Endothelial cell of umbilical vein (primary cell): ENCODE measurements around the gene LMO7. TPM values are rescaled to one million over a fixed set of nuclear protein-coding genes. Genes with fewer than 3 reads are reported as not detected.

ENCODE experiments used
- BruUV-seq: library from RNA; stranded (reverse); fragments of 400-500 nt; replicated peaks from 2 replicates; lab custom pipeline; 2021; lab: Mats Ljungman, UMichigan
- CTCF ChIA-PET: fragments of 300-600, 350-600 bp; sonication (Branson Sonifier 250); formaldehyde crosslinking; loops from one replicate; lab custom pipeline; 2021; ENCODE audit warnings: antibody characterized with exemption, inconsistent platforms; lab: Charles Lee
- POLR2A ChIA-PET: fragments of 300-600, 350-600 bp; sonication (Branson Sonifier 250); formaldehyde crosslinking; loops from one replicate; lab custom pipeline; 2021; ENCODE audit warnings: antibody characterized with exemption, inconsistent platforms; lab: Charles Lee
- DNase-seq: peaks from one replicate; pipeline ENCODE4 v3.0.0-alpha.2; 2011; ENCODE audit warnings: low read depth, low spot score
- FAIRE-seq: peaks from 2 replicates; lab custom pipeline; 2011; peaks lifted over from hg19 to GRCh38; lab: Jason Lieb, UNC
- H2AFZ ChIP-seq: 2 replicates; pipeline ENCODE4 v1.6.0; 2012; ENCODE audit warnings: low read depth, low read length, control low read depth, inconsistent platforms
- H3K27ac ChIP-seq: 2 replicates; pipeline ENCODE4 v1.5.1; 2011; ENCODE audit warnings: low read depth, mild to moderate bottlenecking, control low read depth, low read length, moderate library complexity; ENCODE audit not compliant: insufficient read depth
- H3K27me3 ChIP-seq, 2 experiments: 2 replicates each; pipeline versions ENCODE4 v1.6.0 to v1.6.1; 2011; ENCODE audit warnings: low read length in 2 of 2, mixed read lengths in 1 of 2; ENCODE audit not compliant: control insufficient read depth in 2 of 2, insufficient read depth in 2 of 2
- H3K36me3 ChIP-seq, 2 experiments: 2 replicates in 1 of 2; 3 replicates in 1 of 2; pipeline ENCODE4 v1.5.1; 2011; ENCODE audit warnings: low read length in 2 of 2, mild to moderate bottlenecking in 1 of 2, moderate library complexity in 1 of 2; ENCODE audit not compliant: control insufficient read depth in 2 of 2, insufficient read depth in 2 of 2; ENCODE audit errors: extremely low read depth in 1 of 2
- H3K4me1 ChIP-seq: 3 replicates; pipeline ENCODE4 v1.5.1; 2011; ENCODE audit warnings: mild to moderate bottlenecking, low read length; ENCODE audit not compliant: control insufficient read depth, insufficient read depth; ENCODE audit errors: extremely low read depth
- H3K4me2 ChIP-seq: 2 replicates; pipeline ENCODE4 v1.6.1; 2011; ENCODE audit warnings: low read length, control low read depth, mixed read lengths; ENCODE audit not compliant: insufficient read depth
- H3K4me3 ChIP-seq, 3 experiments: fragments of 200-600 bp in 1 of 3; sonication (generic), shearing (Covaris generic) in 1 of 3; replicated peaks in 1 of 3; 2 replicates each; pipeline ENCODE4 v1.5.1; 2011 to 2016; ENCODE audit warnings: control low read depth in 3 of 3, low read length in 3 of 3, mild to moderate bottlenecking in 2 of 3, inconsistent platforms in 1 of 3, low read depth in 1 of 3, moderate library complexity in 1 of 3; ENCODE audit not compliant: insufficient read depth in 1 of 3
- H3K79me2 ChIP-seq: 2 replicates; pipeline ENCODE4 v1.6.0; 2012; ENCODE audit warnings: low read length, inconsistent platforms; ENCODE audit not compliant: control insufficient read depth, insufficient read depth
- H3K9ac ChIP-seq: replicated peaks from 2 replicates; pipeline ENCODE3; 2011; ENCODE audit warnings: low read length, control low read depth; ENCODE audit not compliant: insufficient read depth; ENCODE audit errors: extremely low read depth
- H3K9me1 ChIP-seq: replicated peaks from 3 replicates; pipeline ENCODE4 v1.6.0; 2011; ENCODE audit warnings: mild to moderate bottlenecking, low read length; ENCODE audit not compliant: control insufficient read depth, insufficient read depth; ENCODE audit errors: extremely low read depth
- H3K9me3 ChIP-seq: replicated peaks from 2 replicates; pipeline ENCODE4 v1.5.1; 2012; ENCODE audit warnings: low read length, inconsistent platforms; ENCODE audit not compliant: control insufficient read depth, insufficient read depth
- H4K20me1 ChIP-seq: replicated peaks from 2 replicates; pipeline ENCODE3; 2011; ENCODE audit warnings: mild to moderate bottlenecking, low read length; ENCODE audit not compliant: control insufficient read depth, insufficient read depth; ENCODE audit errors: extremely low read depth
- EZH2 ChIP-seq: IDR thresholded peaks from 2 replicates; pipeline ENCODE4 v1.6.1; 2012; ENCODE audit warnings: borderline replicate concordance, low read depth, mild to moderate bottlenecking, moderate library complexity, low read length, inconsistent platforms; ENCODE audit not compliant: severe bottlenecking
- FOS ChIP-seq: IDR thresholded peaks from 2 replicates; pipeline ENCODE4 v1.6.1; 2011; ENCODE audit warnings: mild to moderate bottlenecking, low read length, moderate library complexity, borderline replicate concordance; ENCODE audit not compliant: insufficient read depth
- GATA2 ChIP-seq: IDR thresholded peaks from 2 replicates; pipeline ENCODE4 v1.7.0; 2011; ENCODE audit warnings: low read depth, mild to moderate bottlenecking, moderate library complexity, mixed read lengths, low read length; ENCODE audit not compliant: insufficient read length, insufficient read depth
- JUN ChIP-seq: IDR thresholded peaks from 2 replicates; pipeline ENCODE4 v1.6.1; 2011; ENCODE audit warnings: borderline replicate concordance, low read depth; ENCODE audit not compliant: insufficient read length, insufficient read depth
- MAX ChIP-seq: IDR thresholded peaks from 2 replicates; pipeline ENCODE4 v1.6.1; 2011; ENCODE audit not compliant: insufficient read depth, insufficient read length
- POLR2A ChIP-seq: IDR thresholded peaks from 2 replicates; pipeline ENCODE4 v1.6.1; 2012; ENCODE audit warnings: low read depth, mild to moderate bottlenecking, control low read depth, low read length
- dilution Hi-C: fragments of 300-500 bp; cut with MboI; formaldehyde crosslinking; loops from one replicate; pipeline ENCODE4 v1.15.0; 2019; ENCODE audit warnings: low sequenced_read_pairs; ENCODE audit not compliant: extremely low pct_ligation_motif_present
- intact Hi-C: fragments of 100-400 bp; cut with micrococcal nuclease; formaldehyde crosslinking; loops from one replicate; pipeline ENCODE4 v1.10.0; 2022
- polyA plus RNA-seq, 4 experiments: library from polyadenylated mRNA; depleted of rRNA in 3 of 4; stranded (reverse) in 3 of 4; unstranded in 1 of 4; fragments of >200 nt; gene quantifications; 2 replicates each; pipeline versions ENCODE4 v1.2.1 to v1.2.3, GENCODE V29; 2011 to 2012; ENCODE audit warnings: missing spikeins in 1 of 4
- total RNA-seq: library from RNA; stranded (reverse); gene quantifications from 2 replicates; pipeline ENCODE4 v1.2.3, GENCODE V29; 2021

The LMO7 gene
- total and polyA plus RNA-seq, 2 donors (not counting 3 experiments of a cell fraction or from before 2014, with no cell fraction given): 10.5 to 21.1 TPM

GRCh38 chr13:75790198-75790970 is 154.3 kb downstream of the LMO7 start:
- H3K9me3 ChIP-seq: no peaks in the 10 kb centered on the region
- H3K9ac ChIP-seq: no peak overlapping the region
- no peak overlapping the region for H3K4me2 ChIP-seq
- H3K9me1 ChIP-seq: no peaks in the 10 kb centered on the region
- no peaks in the 10 kb centered on the region for H3K79me2 ChIP-seq
- no peak for DNase-seq
- no peak overlapping the region for H3K27ac ChIP-seq
- no peaks in the 10 kb centered on the region for H4K20me1 ChIP-seq
- H3K4me3 ChIP-seq: no peak overlapping the region
- ChIA-PET CTCF (interaction anchor here (2.8 kb wide), 1 partner anchor 94 kb away, joined by 13 read pairs; no protein-coding TSS in a partner anchor), POLR2A (interaction anchor here (0.5 kb wide), 1 partner anchor 1213 kb away, joined by 3 read pairs; no protein-coding TSS in a partner anchor)
- H2AFZ ChIP-seq: no peak overlapping the region
- BruUV-seq: no TSS peak
- dilution Hi-C loops (no loop called here), intact Hi-C loops (no loop called here)
- H3K36me3 ChIP-seq: no peaks in the 10 kb centered on the region
- peaks cover 21% of the 10 kb centered on the region for H3K4me1 ChIP-seq
- TF ChIP-seq MAX (no peak), GATA2 (no peak), EZH2 (no peak), FOS (no peak), JUN (no peak), POLR2A (no peak)
- H3K27me3 ChIP-seq: no peaks in the 10 kb centered on the region
- no peak for FAIRE-seq
